Right lobe of liver (tissue), 6 donors: ENCODE measurements around the gene ZC3H12D. TPM values are rescaled to one million over a fixed set of nuclear protein-coding genes. Genes with fewer than 3 reads are reported as not detected.
"Not testable (repeated sequence)": the region's sequence is repeated elsewhere in the genome, so short reads cannot be mapped to it uniquely, and the experiment has no call there.

ENCODE experiments used
- ATAC-seq, 4 donors: fragments of 200-7000 bp; cut with Tn5 transposase; one replicate each; pipeline ENCODE4 v1.9.1; 2020; ENCODE audit warnings: mild to moderate bottlenecking in 4 of 4, moderate library complexity in 4 of 4
- DNase-seq, 3 donors: peaks; one replicate each; pipeline ENCODE4 v3.0.0-alpha.2; 2020
- H3K27ac ChIP-seq, 3 donors: fragments of 200-600 bp; one replicate each; pipeline ENCODE4 v1.8.0; 2022
- H3K27me3 ChIP-seq, 2 donors: fragments of 200-600 bp; one replicate each; pipeline ENCODE4 v1.8.0; 2022
- H3K36me3 ChIP-seq, 4 donors: fragments of 200-600 bp; sonication (generic) in 1 of 4; one replicate each; pipeline versions ENCODE4 v1.5.1 to v1.8.0; 2017 to 2022; ENCODE audit warnings: control low read depth in 1 of 4
- H3K4me1 ChIP-seq, 4 donors: fragments of 200-600 bp; sonication (generic) in 1 of 4; one replicate each; pipeline versions ENCODE4 v1.5.1 to v1.8.0; 2017 to 2022; ENCODE audit warnings: control low read depth in 1 of 4
- H3K4me3 ChIP-seq, 3 donors: fragments of 200-600 bp; one replicate each; pipeline ENCODE4 v1.8.0; 2022
- H3K9me3 ChIP-seq, 4 donors: fragments of 200-600 bp; sonication (generic) in 1 of 4; one replicate each; pipeline versions ENCODE4 v1.5.1 to v1.8.0; 2017 to 2022; ENCODE audit warnings: control low read depth in 1 of 4
- POLR2A ChIP-seq: fragments of 450-650 bp; IDR thresholded peaks from one replicate; pipeline ENCODE4 v1.6.1; 2017; ENCODE audit warnings: antibody characterized with exemption, mild to moderate bottlenecking
- WGBS: methylation state at CpG from one replicate; pipeline ENCODE4 v1.1.6; 2018; ENCODE audit warnings: low coverage, low lambda C conversion rate; ENCODE audit not compliant: insufficient coverage; ENCODE audit errors: missing lambda C conversion rate; 5-methylcytosine and 5-hydroxymethylcytosine counted together
- intact Hi-C, 2 donors: fragments of 100-400 bp; cut with DNase I; formaldehyde crosslinking; loops; one replicate each; pipeline versions ENCODE4 v1.11.2 to v1.14.1; 2022
- total RNA-seq, 6 experiments: library from RNA; depleted of rRNA in 2 of 6; stranded (reverse); fragments of >200 nt in 2 of 6; fragmentation: NEBNext Ultra II Directional in 3 of 6; extraction: Animal tissue kit (Norgen Biotek cat#: 25700) in 3 of 6; gene quantifications; one replicate each; pipeline versions ENCODE4 v1.1.0 to v1.2.4, GENCODE V29; 2016 to 2023
- TF ChIP-seq, protein P1 (sequence below), 4 donors: fragments of 200-600 bp in 3 of 4; fragments of 450-650 bp in 1 of 4; IDR thresholded peaks; one replicate each; pipeline versions ENCODE4 v1.5.1 to v1.8.0; 2016 to 2022; ENCODE audit warnings: antibody characterized with exemption in 4 of 4, mild to moderate bottlenecking in 2 of 4
- donor health status: DM: no; HTN: yes; CAD: no.
- donor health status: DM: no; HTN: no; CAD: no.
- donor health status: DM: no; HTN: no; CAD: no.
- donor health status: DM: no; HTN: yes; CAD: no.
- donor health status: DM: no; HTN: yes; CAD: no.

ZC3H12D gene
- total RNA-seq, 6 experiments from 2014 or later: 0.49 to 1.4 (median 0.90) TPM

DNA sequence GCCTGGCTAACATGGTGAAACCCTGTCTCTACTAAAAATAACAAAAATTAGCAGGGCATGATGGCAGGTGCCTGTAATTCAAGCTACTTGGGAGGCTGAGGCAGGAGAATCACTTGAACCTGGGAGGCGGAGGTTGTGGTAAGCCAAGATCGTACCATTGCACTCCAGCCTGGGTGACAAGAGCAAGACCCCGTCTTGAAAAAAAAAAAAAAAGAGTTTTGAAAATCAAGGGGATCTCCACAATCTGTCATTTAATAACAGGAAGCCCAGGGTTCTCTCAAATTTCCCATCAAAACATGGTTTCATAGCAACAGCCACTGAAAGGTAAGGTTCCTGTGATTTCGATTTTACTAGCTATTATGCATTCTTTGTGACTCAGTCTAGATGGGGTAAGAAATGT, 10.0 kb upstream of the ZC3H12D start:
- H3K36me3 ChIP-seq, H3K27ac ChIP-seq, H3K27me3 ChIP-seq, ATAC-seq, H3K9me3 ChIP-seq, intact Hi-C loops, H3K4me3 ChIP-seq, H3K4me1 ChIP-seq, DNase-seq: not testable (repeated sequence)
- WGBS: 88% methylated on average over 4 of the region's 4 CpGs

GRCh38 chr6:149493761-149494320, 9.0 kb upstream of the ZC3H12D start:
- no peaks in the 10 kb centered on the region for H3K27me3 ChIP-seq
- no peaks in the 10 kb centered on the region for H3K4me1 ChIP-seq
- H3K9me3 ChIP-seq: no peaks in the 10 kb centered on the region
- intact Hi-C loops: no loop called here
- TF ChIP-seq, protein P1, sequence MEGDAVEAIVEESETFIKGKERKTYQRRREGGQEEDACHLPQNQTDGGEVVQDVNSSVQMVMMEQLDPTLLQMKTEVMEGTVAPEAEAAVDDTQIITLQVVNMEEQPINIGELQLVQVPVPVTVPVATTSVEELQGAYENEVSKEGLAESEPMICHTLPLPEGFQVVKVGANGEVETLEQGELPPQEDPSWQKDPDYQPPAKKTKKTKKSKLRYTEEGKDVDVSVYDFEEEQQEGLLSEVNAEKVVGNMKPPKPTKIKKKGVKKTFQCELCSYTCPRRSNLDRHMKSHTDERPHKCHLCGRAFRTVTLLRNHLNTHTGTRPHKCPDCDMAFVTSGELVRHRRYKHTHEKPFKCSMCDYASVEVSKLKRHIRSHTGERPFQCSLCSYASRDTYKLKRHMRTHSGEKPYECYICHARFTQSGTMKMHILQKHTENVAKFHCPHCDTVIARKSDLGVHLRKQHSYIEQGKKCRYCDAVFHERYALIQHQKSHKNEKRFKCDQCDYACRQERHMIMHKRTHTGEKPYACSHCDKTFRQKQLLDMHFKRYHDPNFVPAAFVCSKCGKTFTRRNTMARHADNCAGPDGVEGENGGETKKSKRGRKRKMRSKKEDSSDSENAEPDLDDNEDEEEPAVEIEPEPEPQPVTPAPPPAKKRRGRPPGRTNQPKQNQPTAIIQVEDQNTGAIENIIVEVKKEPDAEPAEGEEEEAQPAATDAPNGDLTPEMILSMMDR (IDR thresholded peaks at IDR 0.05): no peak
- TF ChIP-seq POLR2A: no peak
- no peaks in the 10 kb centered on the region for H3K36me3 ChIP-seq
- WGBS: 73% methylated on average over 7 of the region's 7 CpGs
- DNase-seq (no peak), ATAC-seq (no peak)
- no peak overlapping the region for H3K4me3 ChIP-seq
- H3K27ac ChIP-seq: no peak overlapping the region

DNA sequence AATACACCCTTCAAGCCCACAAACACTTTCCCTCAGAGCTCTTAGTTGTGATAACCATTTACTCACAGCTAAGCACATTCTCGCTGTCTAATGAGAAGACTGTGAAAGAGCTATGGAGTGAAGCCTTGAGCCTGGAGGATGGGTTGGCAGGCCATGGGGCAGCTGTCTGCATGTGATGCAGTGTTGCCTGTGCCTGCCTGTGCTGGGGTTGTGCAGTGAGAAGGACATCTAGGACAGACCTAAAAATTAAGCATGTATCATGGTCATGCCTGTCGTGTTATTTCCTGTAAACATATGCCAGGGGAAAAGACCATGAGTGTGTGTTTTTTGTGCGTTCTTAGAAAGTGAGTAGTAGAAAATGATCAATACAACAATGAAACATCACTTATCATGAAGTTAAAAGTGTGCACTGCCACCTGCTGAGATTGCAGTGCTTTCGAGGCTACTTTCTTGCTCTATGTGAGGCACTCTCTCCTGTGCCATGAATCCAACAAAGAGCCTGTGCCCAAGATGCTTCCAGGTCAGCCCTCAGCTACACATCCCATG, 8.1 kb upstream of the ZC3H12D start:
- ATAC-seq (no peak), DNase-seq (no peak)
- H3K4me3 ChIP-seq: no peak overlapping the region
- H3K27me3 ChIP-seq: no peaks in the 10 kb centered on the region
- TF ChIP-seq POLR2A: no peak
- TF ChIP-seq, protein P1 (IDR thresholded peaks at IDR 0.05): no peak
- H3K27ac ChIP-seq: no peak overlapping the region
- intact Hi-C loops: no loop called here
- no peaks in the 10 kb centered on the region for H3K36me3 ChIP-seq
- H3K4me1 ChIP-seq: no peaks in the 10 kb centered on the region
- H3K9me3 ChIP-seq: no peaks in the 10 kb centered on the region
- WGBS: 89% methylated on average over 4 of the region's 4 CpGs

DNA sequence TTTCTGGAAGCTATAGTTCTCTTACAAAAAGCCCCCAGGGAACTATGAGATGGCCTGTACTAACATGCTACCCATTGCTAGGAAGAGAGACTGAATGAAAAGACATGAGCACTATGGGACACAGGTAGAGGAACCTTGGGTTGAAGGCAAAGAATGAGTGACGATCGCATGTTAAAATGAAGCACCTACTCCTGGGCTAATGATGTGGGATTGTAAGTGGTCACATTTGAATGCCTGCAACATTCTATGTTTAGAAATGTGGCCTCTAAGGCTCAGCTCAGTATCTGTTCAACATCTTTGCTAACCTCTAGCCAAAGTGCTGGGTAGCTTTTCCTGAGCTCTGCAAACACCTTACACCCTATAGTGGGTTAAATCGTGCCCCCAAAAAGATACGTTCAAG, 5.2 kb upstream of the ZC3H12D start:
- TF ChIP-seq, protein P1 (IDR thresholded peaks at IDR 0.05): no peak
- TF ChIP-seq POLR2A: no peak
- no peak overlapping the region for H3K27ac ChIP-seq
- H3K4me3 ChIP-seq: no peak overlapping the region
- H3K9me3 ChIP-seq: no peaks in the 10 kb centered on the region
- no peaks in the 10 kb centered on the region for H3K4me1 ChIP-seq
- intact Hi-C loops: no loop called here
- ATAC-seq: no peak
- 83% methylated on average over 2 of the region's 4 CpGs for WGBS
- no peaks in the 10 kb centered on the region for H3K36me3 ChIP-seq
- no peak for DNase-seq
- H3K27me3 ChIP-seq: no peaks in the 10 kb centered on the region

DNA sequence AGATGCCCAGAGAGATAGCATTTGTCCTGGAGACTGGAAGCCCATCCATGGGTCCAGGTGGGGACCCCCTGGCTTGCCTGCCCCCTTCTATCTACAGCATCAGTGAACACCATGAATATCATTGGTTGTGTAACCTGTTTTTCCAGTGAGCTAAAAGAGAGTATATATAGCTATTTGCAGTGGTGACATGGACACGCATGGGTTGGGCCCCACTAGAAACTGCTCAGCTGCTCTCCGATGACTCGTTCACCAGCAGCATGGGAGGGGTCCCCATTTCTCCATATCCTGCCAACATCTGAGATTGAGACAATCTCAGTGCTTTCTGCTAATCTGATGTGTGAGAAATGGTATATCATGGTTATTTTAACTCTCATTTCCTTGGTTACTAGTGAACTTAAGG, 4.0 kb upstream of the ZC3H12D start:
- Histone ChIP-seq H3K4me3 (no peak overlapping the region), H3K9me3 (no peaks in the 10 kb centered on the region), H3K4me1 (no peaks in the 10 kb centered on the region), H3K36me3 (no peaks in the 10 kb centered on the region), H3K27ac (no peak overlapping the region), H3K27me3 (no peaks in the 10 kb centered on the region)
- ATAC-seq (peak in 1 of 4 donors; percentile 16), DNase-seq (no peak)
- intact Hi-C loops: no loop called here
- 80% methylated on average over 2 of the region's 3 CpGs for whole genome bisulfite sequencing
- no peak for TF ChIP-seq POLR2A
- TF ChIP-seq, protein P1 (IDR thresholded peaks at IDR 0.05): no peak
